HG03135 (cell line): ENCODE measurements around the gene MYL4.
"Not testable (repeated sequence)": the region's sequence is repeated elsewhere in the genome, so short reads cannot be mapped to it uniquely, and the experiment has no call there.

Experiments
- ATAC-seq: cut with Tn5 transposase; IDR thresholded peaks from one replicate; pipeline ENCODE4 v1.9.1; 2021; ENCODE audit warnings: mild to moderate bottlenecking, moderate library complexity; ENCODE audit not compliant: unreplicated experiment

MYL4 gene

DNA sequence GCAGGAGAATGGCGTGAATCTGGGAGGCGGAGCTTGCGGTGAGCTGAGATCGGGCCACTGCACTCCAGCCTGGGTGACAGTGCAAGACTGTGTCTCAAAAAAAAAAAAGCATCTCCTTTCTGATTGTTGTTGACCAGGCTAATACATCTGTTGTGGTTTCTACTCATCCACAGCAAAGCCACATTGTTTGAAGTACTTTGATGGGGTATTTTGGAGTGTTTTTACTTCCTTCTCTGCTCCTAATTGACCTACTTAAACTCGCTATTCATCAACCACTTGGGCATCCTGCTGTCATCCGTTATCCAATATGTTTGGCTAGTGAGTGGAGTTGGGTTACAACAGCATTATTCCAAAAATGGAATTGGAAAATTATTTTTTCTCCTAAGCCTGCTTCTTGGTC is 16.6 kb upstream of the MYL4 start:
- no peak for ATAC-seq

DNA sequence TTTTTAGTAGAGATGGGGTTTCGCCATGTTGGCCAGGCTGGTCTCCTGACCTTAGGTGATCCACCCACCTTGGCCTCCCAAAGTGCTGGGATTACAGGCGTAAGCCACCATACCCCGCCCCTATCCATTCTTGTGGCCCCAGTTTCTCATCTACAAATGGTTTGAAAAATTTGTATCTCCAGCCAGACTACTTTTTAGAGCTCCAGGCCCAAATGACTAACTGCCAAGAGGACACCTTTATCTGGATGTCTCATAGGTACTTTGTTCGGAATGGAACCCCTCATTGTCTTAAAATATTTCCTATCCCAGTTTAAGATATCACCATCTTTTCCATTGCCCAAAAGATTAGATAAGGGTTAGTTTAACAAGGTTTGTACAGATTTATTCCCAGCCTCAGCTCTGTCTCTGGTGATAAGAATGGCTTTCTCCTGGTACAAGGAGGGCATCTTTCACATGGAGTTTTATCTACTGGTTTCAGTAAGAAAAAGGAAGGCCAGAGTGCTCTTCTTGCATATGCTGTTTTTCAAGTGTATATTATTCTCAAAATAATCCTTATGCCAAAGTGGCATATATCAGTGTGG is 15.1 kb upstream of the MYL4 start:
- ATAC-seq = no peak

DNA sequence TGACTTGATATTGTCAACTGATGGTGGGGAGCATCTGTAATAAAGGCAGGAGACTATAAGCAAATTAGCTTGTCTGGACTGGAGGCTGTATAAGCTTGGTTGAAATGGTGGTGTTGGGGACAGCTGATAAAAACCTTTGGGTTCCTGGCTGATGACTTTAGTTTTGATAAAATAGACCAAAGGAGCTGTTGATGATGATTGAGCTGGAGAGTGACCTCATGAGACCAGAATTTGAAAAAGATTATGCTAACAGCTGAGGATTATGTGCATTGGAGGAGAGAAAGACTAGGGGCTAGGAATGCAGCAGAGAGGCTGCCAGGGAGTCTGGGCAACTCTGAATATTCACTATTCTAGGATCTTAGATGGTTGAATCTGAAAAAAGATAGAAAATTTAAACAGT is 11.3 kb upstream of the MYL4 start:
- ATAC-seq = no peak

DNA sequence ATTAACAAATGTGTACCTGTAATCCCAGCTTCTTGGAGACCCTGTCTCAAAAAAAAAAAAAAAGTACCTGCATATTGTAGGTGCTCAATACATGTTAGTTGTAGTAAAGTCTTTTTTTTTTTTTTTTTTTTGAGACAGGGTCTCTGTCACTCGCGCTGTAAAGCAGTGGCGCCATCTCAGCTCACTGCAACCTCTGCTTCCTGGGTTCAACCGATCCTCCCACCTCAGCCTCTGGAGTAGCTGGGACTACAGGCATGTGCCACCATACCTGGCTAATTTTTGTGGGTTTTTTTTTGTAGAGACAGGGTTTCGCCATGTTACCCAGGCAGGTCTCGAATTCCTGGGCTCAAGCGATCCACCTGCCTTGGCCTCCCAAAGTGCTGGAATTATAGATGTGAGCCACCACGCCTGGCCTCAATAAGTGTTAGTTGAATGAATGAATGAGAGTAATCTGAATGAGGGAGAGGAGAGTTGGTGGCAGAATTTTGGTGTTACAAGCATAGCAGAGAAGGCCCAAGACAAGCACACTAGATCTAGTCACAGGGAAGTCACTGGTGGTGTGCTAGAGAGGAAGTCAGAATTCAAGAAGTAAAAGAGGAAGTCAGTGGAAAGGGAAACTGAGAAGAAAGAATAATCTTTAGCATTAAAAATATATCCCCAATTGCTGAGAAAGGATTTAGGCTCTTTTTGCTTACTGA is 9.4 kb upstream of the MYL4 start:
- no peak for ATAC-seq

DNA sequence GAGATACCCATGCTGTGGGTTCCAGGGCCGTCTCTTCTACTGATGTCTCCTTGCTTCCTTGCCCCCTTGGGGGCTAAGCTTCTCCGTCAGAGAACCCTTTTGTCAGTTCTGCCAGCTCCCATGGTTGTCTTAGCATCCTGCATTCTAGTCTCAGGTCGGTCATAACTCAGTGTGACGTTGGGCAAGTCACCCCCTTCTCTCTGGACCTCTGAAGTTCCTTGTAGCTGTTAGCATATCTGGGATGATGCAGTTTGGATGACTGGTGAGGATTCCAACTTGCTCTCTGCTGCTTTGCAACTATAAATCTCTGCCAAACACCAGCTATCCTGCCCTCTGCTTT is 8.9 kb upstream of the MYL4 start:
- no peak for ATAC-seq

DNA sequence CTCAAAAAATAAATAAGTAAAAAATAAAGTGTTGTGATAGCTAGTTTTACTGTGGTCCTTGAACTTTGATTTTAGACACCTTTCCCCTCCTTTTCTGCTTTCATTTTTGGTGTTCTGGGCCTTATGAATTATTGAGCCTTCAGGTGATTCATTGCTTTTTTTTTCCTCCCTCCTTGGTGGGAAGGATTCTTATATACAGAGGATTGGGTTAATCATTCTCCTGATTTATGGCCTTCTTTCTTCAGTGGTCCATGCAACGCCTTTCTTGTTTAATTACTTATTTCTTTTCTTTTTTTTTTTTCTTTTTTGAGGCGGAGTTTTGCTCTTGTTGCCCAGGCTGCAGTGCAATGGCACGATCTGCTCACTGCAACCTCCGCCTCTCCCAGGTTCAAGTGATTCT is 8.0 kb upstream of the MYL4 start:
- no peak for ATAC-seq

DNA sequence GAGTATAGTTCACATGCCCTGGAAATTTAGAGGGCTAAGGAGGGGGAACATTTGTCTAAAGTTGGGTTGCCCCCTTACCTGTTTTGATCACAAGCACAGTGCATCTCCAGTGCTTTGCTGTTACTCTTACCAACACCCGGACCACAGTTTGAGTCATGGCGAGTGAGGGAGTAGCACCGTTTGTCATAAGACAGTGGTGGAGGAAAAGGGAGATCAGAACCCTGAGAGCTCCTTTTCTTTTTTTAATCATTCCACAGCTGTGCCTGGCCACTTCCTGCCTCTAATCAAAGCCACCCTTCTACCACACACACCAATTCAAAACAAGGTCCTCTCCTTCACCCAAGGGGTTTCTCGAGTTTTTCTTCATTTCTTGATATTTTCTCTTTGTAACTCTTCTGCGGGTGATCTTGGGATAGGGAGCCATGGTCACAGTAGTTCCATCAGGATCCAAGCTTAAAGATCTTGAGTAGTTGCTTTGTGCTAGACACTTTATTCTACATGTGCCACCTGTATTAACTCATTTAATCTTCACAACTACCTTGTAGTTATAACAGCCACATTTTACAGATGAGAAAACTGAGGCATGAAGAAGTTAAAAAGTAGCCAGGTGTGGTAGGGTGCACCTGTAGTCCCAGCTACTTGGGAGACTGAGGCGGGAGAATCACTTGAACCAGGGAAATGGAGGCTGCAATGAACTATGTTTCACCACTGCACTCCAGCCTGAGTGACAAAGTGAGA is 5.0 kb upstream of the MYL4 start:
- ATAC-seq = no peak

DNA sequence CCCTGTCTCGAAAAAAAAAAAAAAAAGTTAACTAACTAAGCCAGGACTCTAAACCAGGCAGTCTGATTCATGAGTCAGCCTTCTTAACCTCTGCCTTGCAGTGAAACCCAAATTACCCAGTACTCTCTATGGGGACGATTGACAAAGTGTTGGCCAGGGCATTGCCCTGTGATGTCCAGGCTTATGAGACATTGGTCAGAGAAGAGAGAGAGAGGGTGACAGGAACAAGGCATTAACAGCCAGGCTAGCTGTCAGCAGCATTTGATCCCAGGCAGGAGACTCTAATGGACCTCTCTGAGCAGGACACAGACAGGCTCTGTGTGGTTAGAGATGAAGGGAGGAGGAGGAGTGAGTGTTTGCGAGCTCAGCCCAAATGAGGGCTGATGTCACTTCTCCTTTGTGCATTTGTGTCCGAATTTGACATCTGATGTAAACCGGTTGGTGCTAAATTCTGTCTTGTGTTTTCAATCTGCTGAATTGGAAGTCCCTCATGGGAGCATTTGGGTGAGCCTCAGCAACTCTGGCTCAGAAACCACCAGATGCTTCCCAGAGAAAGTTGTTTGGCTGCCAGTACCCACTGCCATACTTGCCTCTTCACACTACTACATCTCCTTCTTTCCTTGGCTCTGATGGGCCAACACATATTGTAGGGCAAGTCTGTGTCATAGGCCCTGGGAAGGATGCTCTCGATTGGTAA is 4.3 kb upstream of the MYL4 start:
- peak; percentile 54 for ATAC-seq

DNA sequence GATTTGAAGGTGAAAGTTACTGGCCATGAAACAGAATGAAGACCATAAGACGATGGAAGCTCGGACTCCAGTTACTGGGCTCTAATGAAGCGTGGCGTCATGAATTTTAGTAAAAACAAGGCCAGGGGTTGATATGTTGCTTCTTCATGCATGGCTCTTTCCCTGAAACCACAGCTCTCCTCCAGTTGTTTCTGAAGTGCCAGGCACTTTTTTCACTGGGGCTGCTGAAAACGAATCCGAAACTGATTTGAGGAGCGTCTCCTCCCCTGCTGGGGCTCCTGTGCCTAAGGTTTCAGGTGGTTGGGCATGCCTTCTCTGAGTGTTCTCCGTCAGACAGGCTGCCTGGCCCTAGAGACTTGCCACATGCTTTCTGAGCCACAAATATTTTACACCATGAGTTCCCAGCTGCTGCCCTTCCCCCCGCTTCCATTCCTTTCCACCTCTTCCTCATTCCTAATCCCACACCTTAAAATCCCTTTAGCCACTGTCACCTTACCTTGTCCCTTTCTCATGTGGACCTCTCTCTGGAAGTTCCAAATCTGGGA is 3.7 kb upstream of the MYL4 start:
- ATAC-seq = peak; percentile 47

DNA sequence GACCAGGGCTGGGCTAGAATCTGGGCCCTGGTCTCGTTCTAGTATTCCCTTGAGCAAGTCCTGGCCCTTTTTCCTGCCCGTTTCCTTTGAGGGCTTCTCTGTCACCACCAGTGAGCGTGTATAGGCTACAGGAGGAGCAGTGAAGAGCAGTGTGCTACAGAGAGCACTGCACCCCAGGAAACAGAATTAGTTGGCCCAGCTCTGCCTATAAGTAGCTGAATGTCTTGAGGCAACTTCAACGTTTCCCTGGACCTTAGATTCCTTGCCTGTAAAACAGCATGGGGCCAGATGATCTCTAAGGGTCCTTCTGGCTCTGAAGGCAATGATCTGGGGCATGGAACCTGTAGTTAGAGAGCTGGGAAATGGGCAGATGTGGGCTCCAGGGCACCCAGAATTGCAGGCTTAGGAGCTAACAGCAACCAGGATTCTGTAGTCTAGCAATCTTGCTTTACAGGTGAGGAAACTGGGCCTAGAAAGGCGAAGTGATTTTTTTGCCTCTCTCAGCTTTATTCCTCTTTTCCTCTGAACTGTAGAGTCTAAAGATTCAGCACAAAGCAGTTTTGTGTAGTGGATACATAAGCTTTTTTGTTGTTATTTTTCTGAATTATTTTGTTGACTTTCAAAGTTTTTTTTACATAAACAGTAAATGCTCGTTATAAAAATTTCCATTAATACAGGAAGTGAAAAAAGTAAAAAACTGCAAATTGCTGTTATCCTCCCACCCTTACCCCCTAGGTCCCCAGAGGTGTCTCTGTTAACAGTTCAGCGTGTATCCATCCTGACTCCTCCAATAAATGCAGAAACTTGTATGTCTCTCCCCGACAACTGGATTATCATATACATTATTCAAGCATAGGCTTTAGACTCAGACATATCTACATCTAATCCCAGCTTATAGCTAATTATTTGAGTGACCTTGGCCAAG is 1.7 kb upstream of the MYL4 start:
- no peak for ATAC-seq

DNA sequence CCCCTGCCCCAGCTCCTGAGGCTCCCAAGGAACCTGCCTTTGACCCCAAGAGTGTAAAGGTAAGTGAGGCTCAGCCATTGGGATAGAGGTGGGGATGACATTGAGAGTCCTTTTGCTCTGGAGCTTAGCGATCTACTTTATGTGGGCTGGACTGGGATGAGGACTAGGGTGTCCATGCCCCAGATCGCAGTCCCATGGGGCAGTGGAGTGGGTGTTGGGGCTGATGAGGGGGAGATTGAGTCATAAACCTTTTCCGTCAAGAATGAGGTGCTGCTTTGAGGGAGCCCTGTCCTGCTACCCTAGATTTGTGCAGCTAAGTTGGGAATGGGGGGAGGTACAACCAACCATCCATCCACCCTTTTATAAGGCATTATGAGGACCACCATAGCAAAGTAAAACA is 351 bp downstream of the MYL4 start:
- no peak for ATAC-seq

DNA sequence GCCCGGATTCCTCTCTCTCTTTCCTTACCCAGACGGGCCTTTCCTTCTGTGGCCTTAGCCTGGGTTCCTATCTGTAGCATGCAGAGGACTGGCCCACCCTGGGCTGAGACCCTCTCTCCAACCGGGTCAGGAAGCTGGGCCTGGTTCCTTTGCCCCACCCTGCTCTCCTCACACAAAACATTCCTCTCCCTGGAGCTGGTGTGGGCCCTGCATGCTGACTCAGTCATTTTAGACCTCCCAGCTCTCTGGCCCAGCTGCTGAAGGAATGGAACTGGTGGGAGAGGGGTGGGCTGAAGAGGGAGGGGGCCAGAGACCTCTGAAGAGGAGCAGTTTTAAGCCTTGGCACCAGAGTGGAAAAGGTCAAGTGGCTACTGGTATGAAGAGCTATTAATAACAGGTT is 957 bp downstream of the MYL4 start:
- ATAC-seq = no peak

DNA sequence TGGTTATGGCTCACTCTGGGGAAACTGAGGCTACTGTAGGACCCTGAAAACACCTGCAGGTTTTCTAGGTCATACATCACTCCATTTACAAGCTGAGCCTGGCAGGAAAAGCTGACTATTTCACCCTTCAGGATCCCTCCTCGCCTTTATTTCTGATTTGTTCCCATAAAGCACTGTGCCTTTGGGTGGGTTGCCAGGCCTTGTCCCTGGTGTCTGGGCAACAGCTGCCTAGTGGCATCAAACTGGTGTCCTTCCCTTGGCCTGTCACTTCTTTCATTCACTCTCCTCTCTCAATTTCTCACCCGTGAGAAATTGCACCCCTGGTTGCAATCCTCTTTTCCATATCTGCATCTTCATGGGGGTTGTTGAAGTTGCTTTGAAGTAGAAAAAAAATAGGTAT is 1.6 kb downstream of the MYL4 start:
- ATAC-seq = no peak

DNA sequence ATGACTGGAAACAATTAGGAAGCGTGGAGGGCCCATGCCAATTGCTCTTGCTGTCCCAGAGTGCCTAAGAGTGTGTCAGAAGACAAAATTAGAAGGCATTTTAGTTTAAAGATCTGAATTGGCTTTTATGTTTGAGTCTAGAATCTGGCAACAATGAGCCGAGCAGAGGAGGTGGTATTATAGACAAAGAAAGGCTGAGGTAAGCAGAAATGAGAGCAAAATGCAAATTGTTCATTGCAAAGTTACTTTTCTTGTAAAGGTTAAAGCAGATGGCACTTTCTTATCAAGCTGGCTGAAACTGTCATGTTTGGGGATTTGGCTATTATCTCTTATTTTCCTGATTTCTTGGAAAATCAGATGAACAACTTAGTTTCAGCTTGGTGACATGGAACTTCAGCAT is 3.3 kb downstream of the MYL4 start:
- ATAC-seq = no peak

DNA sequence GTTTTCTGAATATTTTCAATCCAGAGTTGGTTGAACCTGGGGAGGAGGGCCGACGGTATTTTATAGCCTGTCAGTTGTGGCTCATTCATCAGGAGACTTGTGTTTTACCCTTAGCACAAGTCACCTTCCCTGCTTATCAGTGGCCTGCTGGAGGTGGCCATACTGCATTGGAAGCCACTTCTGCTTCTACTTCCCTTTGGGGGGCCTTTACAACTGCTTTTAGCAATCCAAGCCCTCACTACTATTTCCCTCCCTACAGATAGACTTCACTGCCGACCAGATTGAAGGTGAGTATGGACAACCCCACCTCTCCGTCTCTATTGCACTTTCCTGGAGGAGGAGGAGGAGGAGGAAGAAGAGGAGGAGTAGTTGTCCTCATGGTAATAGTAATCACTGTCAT is 4.4 kb downstream of the MYL4 start:
- ATAC-seq = no peak

DNA sequence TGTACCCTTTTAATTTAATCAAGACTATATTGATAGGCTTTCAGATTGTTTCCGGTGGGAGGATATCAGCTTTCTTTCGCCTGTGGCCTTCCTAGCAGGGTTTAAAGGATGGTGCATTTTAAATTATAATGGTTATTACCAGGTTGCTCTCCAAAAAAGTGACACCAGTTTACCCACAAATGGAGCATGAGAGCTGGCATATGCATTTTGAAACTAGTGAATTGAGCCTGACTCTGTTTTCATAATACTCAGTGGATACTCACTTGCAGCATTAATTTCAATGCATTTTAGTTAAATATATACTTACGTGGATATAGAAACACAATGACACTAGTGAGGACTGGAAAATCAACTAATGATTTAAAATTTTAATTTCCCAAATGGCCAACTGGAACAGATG is 5.8 kb downstream of the MYL4 start:
- ATAC-seq = no peak

DNA sequence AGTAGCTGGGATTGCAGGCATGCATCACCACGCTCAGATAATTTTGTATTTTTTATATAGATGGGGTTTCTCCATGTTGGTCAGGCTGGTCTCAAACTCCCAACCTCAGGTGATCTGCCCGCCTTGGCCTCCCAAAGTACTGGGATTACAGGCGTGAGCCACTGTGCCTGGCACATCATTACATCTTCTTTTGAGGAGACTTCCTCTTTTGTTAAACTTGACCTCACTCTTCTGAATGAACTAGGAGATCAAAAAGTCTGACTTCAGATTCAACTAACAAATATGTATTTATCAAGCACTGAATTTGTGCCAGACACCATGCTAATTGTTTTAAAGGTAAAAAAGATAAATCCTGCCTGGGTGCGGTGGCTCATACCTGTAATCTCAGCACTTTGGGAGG is 7.7 kb downstream of the MYL4 start:
- ATAC-seq = not testable (repeated sequence)

DNA sequence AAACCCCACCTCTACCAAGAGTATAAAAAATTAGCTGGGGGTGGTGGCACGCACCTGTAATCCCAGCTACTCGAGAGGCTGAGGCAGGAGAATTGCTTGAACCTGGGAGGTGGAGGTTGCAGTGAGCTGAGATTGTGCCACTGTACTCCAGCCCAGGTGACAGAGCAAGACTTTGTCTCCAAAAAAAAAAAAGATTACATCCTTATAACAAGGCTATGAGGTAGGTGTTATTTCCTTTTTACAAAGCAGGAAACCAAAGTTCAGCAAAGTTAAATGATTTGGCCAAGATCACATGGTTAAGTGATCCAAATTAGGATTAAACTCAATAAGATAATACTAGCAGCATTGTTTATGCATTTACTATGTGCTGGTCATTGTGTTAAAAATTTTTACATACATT is 8.1 kb downstream of the MYL4 start:
- not testable (repeated sequence) for ATAC-seq

DNA sequence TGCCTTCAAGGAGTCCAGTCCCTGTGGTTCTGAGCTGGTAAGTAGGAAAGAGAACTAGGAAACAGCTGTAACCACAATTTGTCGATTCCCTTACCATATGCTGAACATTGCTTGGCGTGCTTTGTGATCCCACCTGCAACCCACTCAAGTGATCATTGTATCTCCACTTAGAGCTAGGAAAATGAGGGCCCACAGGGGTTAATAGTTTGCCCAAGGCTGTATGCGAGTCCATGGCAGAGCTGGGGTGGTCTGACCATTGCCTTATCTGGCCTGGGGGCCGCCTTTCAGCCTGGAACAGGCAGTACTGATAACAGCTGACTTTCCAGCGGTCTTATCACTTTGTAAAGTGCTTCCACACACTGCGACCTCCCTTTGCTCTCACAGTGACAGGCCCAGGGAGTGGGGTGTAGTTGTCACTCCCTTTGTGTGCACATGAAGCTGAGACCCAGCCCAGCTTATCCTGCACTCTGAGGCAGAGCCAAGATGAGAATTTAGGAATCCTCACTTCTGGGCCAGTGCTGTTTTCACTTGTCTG is 9.8 kb downstream of the MYL4 start:
- no peak for ATAC-seq
